Posterior cingulate gyrus (tissue), 11 donors: ENCODE measurements around the gene SLC9A3.

Experiments used
- DNase-seq, 10 donors: peaks; one replicate each; pipeline versions ENCODE4 v3.0.0 to v3.0.0-alpha.2; 2020 to 2021; ENCODE audit warnings: mixed read lengths in 3 of 10
- intact Hi-C: fragments of 100-400 bp; cut with DNase I; formaldehyde crosslinking; loops from one replicate; pipeline ENCODE4 v1.15.1; 2023

Gene SLC9A3

DNA sequence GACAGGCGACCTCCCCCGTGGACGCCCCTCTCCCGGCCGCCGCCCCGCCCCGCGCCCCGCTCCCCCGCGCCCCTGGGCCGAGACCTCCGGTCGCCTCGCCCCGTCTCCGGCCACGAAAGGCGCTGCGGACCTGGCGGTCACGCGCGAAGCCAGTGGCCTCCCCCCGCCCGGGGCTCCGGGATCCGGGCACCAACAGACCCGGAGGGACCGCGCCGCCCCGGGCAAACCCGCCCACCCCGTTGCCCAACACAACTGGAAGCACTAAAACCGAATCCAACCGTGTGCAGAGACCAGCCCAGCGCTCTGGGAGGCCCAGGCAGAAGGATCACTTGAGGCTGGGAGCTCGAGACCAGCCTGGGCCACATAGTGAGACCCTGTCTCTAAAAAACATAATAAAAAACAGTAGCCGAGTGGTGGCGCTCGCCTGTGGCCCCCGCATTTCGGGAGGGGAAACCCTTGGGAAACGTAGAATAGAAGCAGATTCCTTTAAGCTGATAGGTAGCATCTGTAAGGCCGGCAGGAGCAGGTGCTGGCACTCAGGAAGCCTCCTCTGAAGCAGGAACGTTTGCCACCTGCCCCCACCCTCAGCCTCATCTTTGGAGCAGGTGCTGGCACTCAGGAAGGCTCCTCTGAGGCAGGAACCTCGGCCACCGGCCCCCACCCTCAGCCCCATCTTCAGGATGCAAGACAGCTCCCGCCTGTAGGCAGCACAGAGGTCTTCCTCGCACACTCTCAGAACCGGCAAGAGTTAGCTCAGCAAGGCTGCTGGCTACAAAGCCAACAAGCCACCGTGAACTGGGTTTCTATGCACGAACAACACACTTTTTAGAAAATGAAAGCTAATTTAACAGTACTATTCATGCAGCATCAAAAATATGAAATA is 4.6 kb upstream of the SLC9A3 start:
- intact Hi-C loops, result no loop called here
- peak in 4 of 10 donors; percentile 11 to 70 (median 58) for DNase-seq

DNA sequence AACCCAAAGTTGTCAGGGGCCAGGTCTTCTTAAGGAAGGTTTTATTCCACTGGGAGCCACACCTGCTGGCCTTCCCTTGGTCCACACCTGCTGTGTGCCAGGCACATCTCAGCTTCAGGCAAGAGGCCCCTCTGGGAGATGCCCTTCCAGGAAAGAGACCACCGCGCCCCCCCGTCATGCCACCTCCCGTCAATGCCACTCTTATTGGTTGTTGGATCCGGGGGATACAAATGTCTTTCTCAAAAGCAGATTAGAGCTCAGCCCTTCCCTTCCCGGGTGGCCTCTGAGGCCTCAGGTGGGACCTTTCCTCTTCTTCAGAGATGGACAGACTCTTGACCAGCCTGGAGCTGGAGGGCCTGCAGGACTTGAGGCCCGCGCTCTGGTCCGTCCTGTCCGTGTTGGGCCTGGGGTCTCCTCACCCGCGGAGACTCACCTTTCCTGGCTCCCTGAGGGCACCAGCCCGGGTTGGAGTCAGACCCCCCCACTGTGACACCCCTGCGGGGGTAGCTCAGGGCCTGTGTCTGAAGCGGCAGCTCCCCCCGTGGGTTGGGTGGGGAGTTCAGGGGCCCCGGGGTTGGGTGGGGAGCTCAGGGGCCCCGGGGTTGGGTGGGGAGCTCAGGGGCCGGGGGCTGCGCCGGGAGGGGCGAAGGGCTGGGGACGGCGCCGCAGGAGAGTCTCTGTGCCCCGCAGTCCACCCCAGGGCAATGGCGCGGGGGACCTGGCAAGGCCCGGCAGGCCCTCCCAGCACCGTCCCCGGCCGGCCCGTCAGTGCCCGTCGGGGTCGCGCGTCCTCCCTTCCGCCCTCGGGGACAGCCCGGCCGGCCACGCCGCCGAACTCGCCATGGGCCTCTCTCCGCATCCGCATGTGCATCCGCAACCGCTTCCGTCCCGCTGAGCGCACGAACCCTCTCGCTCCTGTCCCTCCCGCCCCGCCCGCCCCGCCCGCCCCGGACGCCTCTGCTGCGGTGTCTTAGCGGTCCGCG is 3.7 kb upstream of the SLC9A3 start:
- intact Hi-C loops, result no loop called here
- peak in 4 of 10 donors; percentile 14 to 72 (median 52) for DNase-seq

- peak in 4 of 10 donors; percentile 18 to 64 (median 50) for DNase-seq
- intact Hi-C loops, result no loop called here
These were observed 2.3 kb upstream of the SLC9A3 start for GRCh38 chr5:526456-527088.

GRCh38 chr5:525916-526315 is 1.7 kb upstream of the SLC9A3 start:
- DNase-seq, result peak in 4 of 10 donors; percentile 5 to 52 (median 49)
- intact Hi-C loops, result no loop called here

GRCh38 chr5:524973-525761 is 918 bp upstream of the SLC9A3 start:
- peak in 2 of 10 donors; percentile 64 to 76 for DNase-seq
- intact Hi-C loops, result no loop called here

GRCh38 chr5:523441-524222 is 617 bp downstream of the SLC9A3 start:
- no peak for DNase-seq
- intact Hi-C loops, result no loop called here

DNA sequence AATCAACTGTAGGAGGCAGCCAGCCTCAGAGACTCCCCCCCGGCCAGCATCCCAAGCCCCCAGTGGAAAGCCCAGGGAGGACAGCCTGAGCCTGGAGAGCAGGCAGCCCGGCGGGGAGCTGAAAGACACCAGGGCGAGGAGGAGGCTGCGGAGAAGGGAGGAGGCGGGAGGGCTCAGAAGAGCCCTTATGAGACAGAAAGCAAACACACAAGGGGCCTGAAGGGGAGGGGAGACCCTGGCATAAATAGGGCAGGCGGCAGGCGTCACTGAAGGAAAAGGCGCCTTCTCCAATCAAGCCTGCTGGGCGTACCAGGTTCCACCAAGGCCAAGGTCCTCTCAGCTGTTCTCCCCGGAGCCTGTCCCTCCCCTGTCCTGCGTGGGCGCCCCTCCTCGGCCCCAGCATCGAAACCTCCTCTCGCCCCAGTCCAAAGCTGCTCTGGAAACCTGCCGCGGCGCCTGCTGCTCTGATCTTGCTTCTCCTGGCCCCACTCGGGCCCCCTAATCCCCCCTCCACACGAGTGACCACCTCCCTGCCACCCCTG is 1.3 kb downstream of the SLC9A3 start:
- intact Hi-C loops, result no loop called here
- DNase-seq, result no peak

GRCh38 chr5:522116-522515 is 2.1 kb downstream of the SLC9A3 start:
- intact Hi-C loops, result no loop called here
- DNase-seq, result no peak

- DNase-seq, result no peak
- intact Hi-C loops, result no loop called here
These were observed 2.6 kb downstream of the SLC9A3 start for GRCh38 chr5:521680-522079.

DNA sequence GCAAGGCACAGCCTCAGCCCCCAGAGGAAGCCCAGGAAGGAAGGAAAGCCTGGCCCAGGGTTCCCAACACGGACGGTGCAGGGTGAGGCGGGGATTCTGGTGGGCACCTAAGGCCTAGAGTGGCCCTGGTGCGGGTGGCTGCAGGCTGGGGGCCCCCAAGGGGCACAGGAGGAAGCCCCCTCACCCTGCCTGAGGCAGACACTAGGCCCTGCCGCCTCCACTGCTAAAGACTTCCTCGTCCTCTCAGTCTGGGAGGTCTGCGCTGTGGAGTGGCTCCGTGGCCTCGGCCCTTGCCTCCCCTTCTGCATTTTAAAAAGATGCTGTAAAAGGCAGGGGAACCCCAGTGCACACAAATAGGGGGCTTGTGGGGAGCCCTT is 3.4 kb downstream of the SLC9A3 start:
- intact Hi-C loops, result no loop called here
- DNase-seq, result no peak

DNA sequence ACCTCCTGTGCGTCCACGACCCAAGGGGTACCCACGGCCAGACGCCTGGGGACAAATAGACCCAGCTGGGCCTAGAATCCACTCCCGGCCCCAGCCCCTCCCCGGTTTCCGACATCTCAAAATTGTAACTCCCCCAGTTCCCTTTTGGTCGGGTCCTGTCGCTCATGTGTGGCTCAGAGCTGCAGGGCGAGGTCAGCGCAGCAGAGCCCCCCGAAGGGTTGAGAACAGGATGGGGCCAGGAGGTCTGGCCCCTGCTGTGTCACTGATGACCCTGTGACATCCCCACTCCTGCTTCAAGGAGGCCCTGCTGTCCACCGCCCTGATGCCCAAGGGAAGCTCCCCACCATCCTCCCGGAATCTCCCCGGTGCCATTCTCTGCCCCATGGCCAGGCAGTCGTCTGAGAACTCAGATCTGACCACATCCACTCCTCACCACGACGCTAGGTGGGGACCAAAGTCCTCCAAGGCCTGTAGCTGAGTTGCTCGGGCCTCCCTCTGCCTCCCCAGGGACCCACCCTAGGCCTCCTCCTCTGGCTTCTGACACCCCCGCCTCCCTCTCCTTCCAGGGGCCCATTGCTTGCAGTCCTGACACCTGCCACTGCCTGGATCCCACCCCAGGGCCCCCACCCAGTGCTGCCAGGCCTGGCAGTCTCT is 3.9 kb downstream of the SLC9A3 start:
- intact Hi-C loops, result no loop called here
- DNase-seq, result no peak

GRCh38 chr5:518721-519120 is 5.5 kb downstream of the SLC9A3 start:
- no peak for DNase-seq
- intact Hi-C loops, result no loop called here

DNA sequence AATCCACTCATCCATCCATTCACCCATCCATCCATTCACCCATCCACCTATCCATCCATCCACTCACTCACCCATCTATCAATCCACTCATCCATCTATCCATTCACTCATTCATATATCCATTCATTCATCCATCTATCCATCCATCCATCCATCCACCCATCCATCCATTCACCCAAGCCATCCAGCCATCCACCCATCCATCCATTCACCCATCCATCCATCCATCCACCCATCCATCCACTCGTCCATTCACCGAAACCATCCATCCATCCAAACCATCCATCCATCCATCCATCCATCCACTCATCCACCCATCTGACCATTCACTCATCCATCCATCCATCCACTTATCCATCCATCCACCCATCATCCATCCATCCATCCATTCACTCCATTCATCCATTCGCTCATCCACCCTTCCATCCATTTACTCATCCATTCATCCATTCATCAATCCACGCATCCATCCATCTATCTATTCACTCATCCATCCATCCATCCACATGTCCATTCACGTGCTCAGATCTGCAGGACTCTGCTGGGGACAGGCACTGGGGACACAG is 6.6 kb downstream of the SLC9A3 start:
- no peak for DNase-seq
- intact Hi-C loops, result no loop called here

DNA sequence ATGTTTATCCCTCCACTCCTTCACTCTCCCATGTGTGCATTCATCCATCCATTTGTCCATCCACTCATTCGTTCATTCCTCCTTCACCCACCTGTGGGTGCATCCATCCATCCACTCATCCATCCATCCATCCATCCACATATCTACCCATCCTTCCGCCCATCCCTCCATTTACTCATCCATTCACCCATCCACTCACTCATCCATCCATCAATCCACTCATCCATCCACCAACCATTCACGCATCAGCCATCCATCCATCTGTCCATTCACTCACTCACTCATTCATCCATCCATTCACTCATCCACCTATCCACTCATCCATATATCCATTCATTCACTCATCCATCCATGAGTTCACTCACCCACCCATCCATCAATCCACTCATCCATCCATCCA is 7.3 kb downstream of the SLC9A3 start:
- no peak for DNase-seq
- intact Hi-C loops, result no loop called here

- DNase-seq, result no peak
These were observed 7.8 kb downstream of the SLC9A3 start for GRCh38 chr5:516338-516925.

DNA sequence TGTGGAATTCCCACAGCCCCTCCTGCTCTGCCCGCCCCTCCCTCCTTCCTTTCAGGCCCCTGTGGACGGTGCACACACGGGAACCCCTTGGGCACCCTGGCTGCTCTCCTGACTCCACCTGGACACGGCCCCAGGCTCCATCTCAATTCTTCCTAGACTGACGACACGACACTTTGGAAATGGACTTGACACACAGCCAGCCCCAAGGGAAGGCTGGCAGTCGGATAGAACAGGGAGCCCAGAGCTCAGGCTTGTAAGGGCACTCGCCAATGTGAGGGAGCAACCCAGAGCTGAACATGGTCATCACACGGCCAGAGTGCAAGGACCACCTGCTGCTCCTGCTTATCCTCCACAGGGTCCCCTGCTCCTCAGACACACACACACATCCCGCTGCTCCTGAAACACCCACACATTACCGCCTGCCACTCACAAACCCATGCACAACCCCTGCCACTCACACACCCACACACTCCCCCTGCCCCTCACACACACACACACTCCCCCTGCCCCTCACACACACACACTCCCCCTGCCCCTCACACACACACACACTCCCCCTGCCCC is 8.9 kb downstream of the SLC9A3 start:
- intact Hi-C loops, result no loop called here
- no peak for DNase-seq

More at GRCh38 chr5:516338-516925, 7.8 kb downstream of the SLC9A3 start:
- intact Hi-C loops, result no loop called here

- intact Hi-C loops, result no loop called here
- DNase-seq, result no peak
These were observed 9.6 kb downstream of the SLC9A3 start for GRCh38 chr5:514673-515072.
